Astrocyte (in vitro differentiated cells and primary cell): ENCODE measurements around the gene ADAMTS12. TPM values are rescaled to one million over a fixed set of nuclear protein-coding genes. Genes with fewer than 3 reads are reported as not detected.

Experiments
- DNase-seq: peaks from one replicate; pipeline ENCODE4 v3.0.0-alpha.2; 2010; ENCODE audit warnings: low read depth
- FAIRE-seq: peaks from 2 replicates; lab custom pipeline; 2011; peaks lifted over from hg19 to GRCh38; lab: Jason Lieb, UNC
- H2AFZ ChIP-seq: 2 replicates; pipeline ENCODE4 v1.6.0; 2012; ENCODE audit warnings: low read depth, low read length, inconsistent platforms
- H3K27ac ChIP-seq: 2 replicates; pipeline ENCODE4 v1.5.1; 2011; ENCODE audit warnings: low read depth, low read length, inconsistent platforms
- H3K27me3 ChIP-seq: 2 replicates; pipeline ENCODE4 v1.6.0; 2011; ENCODE audit warnings: low read length, inconsistent platforms; ENCODE audit not compliant: insufficient read depth
- H3K36me3 ChIP-seq: 2 replicates; pipeline ENCODE4 v1.5.1; 2011; ENCODE audit warnings: low read length, inconsistent platforms; ENCODE audit not compliant: insufficient read depth
- H3K4me1 ChIP-seq: 2 replicates; pipeline ENCODE4 v1.5.1; 2011; ENCODE audit warnings: low read length, inconsistent platforms; ENCODE audit not compliant: insufficient read depth
- H3K4me2 ChIP-seq: 2 replicates; pipeline ENCODE4 v1.6.0; 2012; ENCODE audit warnings: low read length, inconsistent platforms
- H3K4me3 ChIP-seq: 2 replicates; pipeline ENCODE4 v1.5.1; 2011; ENCODE audit warnings: low read depth, mild to moderate bottlenecking, low read length, inconsistent platforms; ENCODE audit not compliant: insufficient read depth
- H3K79me2 ChIP-seq: 2 replicates; pipeline ENCODE4 v1.6.0; 2012; ENCODE audit warnings: mild to moderate bottlenecking, low read length, inconsistent platforms; ENCODE audit not compliant: insufficient read depth
- H3K9ac ChIP-seq: 2 replicates; pipeline ENCODE4 v1.6.0; 2012; ENCODE audit warnings: mild to moderate bottlenecking, low read length, inconsistent platforms
- H3K9me3 ChIP-seq: 2 replicates; pipeline ENCODE4 v1.5.1; 2012; ENCODE audit warnings: low read depth, mild to moderate bottlenecking, low read length, inconsistent platforms; ENCODE audit not compliant: insufficient read depth
- H4K20me1 ChIP-seq: 2 replicates; pipeline ENCODE4 v1.6.0; 2012; ENCODE audit warnings: low read length, inconsistent platforms; ENCODE audit not compliant: insufficient read depth
- H3K27ac Mint-ChIP-seq: one replicate; pipeline ENCODE4 v1.8.0; 2021; ENCODE audit warnings: mild to moderate bottlenecking, mixed read lengths; ENCODE audit not compliant: unreplicated experiment
- H3K27me3 Mint-ChIP-seq: one replicate; pipeline ENCODE4 v1.8.0; 2021; ENCODE audit warnings: low read depth, mixed read lengths; ENCODE audit not compliant: unreplicated experiment
- H3K36me3 Mint-ChIP-seq: one replicate; pipeline ENCODE4 v1.8.0; 2021; ENCODE audit warnings: low read depth, mixed read lengths; ENCODE audit not compliant: unreplicated experiment
- H3K4me1 Mint-ChIP-seq: one replicate; pipeline ENCODE4 v1.8.0; 2021; ENCODE audit warnings: low read depth, mixed read lengths; ENCODE audit not compliant: unreplicated experiment
- H3K4me3 Mint-ChIP-seq: one replicate; pipeline ENCODE4 v1.8.0; 2021; ENCODE audit warnings: mild to moderate bottlenecking, moderate library complexity, mixed read lengths; ENCODE audit not compliant: unreplicated experiment
- H3K9me3 Mint-ChIP-seq: one replicate; pipeline ENCODE4 v1.8.0; 2021; ENCODE audit warnings: mild to moderate bottlenecking, mixed read lengths; ENCODE audit not compliant: unreplicated experiment
- EZH2 ChIP-seq: IDR thresholded peaks from 2 replicates; pipeline ENCODE4 v1.6.1; 2012; ENCODE audit warnings: mild to moderate bottlenecking, low read length, inconsistent platforms; ENCODE audit not compliant: insufficient read depth
- total RNA-seq: library from RNA; stranded (reverse); gene quantifications from 2 replicates; pipeline ENCODE4 v1.2.1, GENCODE V29; 2021
- TF ChIP-seq, protein P1 (sequence below): IDR thresholded peaks from 2 replicates; pipeline ENCODE4 v1.5.1; 2011; ENCODE audit warnings: low read depth, mild to moderate bottlenecking, inconsistent platforms, low read length, moderate library complexity; ENCODE audit not compliant: insufficient read depth

ADAMTS12 gene
- total RNA-seq, 1 donor from 2014 or later, result 156 TPM

DNA sequence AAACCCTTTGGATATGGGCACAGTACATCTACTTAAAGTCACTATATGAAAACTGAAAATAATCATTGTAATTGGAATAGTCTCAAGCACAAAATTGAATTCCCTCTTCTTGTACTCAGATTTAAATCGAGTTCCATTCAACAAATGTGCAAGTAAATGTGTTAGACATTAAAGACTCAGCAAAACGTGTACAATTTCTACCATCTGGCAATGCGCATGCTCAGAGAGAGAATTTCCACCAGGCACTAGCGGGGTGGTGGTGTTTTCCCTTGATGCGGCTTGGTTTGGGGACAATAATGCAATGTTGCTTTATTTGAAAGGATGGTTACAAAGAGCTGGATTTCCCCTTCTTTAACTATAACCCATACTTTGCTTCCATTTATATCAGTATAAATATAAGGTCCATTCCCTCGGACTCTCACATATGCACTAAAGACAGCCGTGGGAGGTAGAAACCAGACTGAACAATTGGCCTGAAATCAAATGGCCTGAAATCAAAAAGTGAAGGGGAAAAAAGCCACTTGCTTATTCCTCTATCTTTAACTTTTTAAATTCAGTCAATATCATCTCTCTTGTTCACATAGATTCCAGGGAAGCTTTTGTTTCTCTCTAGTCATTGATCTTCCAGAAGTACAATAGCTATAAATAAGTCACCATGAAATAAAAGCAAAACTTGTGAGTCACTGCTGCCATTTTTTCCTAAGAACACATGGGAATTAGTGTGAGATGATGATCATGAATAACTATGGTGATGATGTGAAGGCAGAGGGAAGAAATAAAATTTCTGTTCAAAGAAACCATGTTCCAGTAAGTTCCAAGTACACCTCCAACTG, 59.2 kb downstream of the ADAMTS12 start:
- Histone ChIP-seq H3K4me3 (no peak overlapping the region), H3K79me2 (peaks cover 92% of the 10 kb centered on the region), H3K9ac (peak overlapping the region; percentile 15), H3K27me3 (no peaks in the 10 kb centered on the region), H3K9me3 (no peaks in the 10 kb centered on the region), H3K4me2 (no peak overlapping the region), H3K36me3 (no peaks in the 10 kb centered on the region), H3K27ac (peak overlapping the region; percentile 77), H3K4me1 (peaks cover 51% of the 10 kb centered on the region), H4K20me1 (no peaks in the 10 kb centered on the region), H2AFZ (no peak overlapping the region)
- peaks cover 2% of the 10 kb centered on the region for H3K9me3 Mint-ChIP-seq
- peaks cover 18% of the 10 kb centered on the region for H3K36me3 Mint-ChIP-seq
- H3K27ac Mint-ChIP-seq, result peak overlapping the region; percentile 75
- no peaks in the 10 kb centered on the region for H3K27me3 Mint-ChIP-seq
- no peak overlapping the region for H3K4me3 Mint-ChIP-seq
- no peak for TF ChIP-seq EZH2
- TF ChIP-seq, protein P1, sequence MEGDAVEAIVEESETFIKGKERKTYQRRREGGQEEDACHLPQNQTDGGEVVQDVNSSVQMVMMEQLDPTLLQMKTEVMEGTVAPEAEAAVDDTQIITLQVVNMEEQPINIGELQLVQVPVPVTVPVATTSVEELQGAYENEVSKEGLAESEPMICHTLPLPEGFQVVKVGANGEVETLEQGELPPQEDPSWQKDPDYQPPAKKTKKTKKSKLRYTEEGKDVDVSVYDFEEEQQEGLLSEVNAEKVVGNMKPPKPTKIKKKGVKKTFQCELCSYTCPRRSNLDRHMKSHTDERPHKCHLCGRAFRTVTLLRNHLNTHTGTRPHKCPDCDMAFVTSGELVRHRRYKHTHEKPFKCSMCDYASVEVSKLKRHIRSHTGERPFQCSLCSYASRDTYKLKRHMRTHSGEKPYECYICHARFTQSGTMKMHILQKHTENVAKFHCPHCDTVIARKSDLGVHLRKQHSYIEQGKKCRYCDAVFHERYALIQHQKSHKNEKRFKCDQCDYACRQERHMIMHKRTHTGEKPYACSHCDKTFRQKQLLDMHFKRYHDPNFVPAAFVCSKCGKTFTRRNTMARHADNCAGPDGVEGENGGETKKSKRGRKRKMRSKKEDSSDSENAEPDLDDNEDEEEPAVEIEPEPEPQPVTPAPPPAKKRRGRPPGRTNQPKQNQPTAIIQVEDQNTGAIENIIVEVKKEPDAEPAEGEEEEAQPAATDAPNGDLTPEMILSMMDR, result no peak
- FAIRE-seq (no peak), DNase-seq (peak; percentile 74)
- peaks cover 67% of the 10 kb centered on the region for H3K4me1 Mint-ChIP-seq

DNA sequence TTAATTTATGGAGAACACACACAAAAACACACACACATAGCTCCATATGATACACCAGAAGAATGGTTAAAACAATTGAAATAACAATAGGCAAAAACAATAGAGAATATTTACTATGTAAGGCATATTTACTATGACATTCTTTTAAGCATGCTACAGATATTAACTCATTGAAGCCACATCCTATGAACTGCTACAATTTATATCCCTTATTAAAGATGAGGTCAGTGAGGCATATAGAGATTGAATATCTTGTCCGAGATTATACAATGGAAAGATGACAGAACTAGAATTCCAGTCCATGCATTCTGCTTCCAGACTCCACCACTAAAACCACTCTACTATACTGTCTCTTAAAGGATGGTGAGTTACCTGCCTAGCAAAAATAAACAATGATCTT, 60.7 kb downstream of the ADAMTS12 start:
- Mint-ChIP-seq H3K27ac (no peak overlapping the region), H3K4me1 (peaks cover 63% of the 10 kb centered on the region), H3K36me3 (peaks cover 13% of the 10 kb centered on the region), H3K9me3 (peaks cover 2% of the 10 kb centered on the region), H3K4me3 (no peak overlapping the region), H3K27me3 (no peaks in the 10 kb centered on the region)
- FAIRE-seq (no peak), DNase-seq (no peak)
- no peaks in the 10 kb centered on the region for H3K9me3 ChIP-seq
- H3K27ac ChIP-seq, result no peak overlapping the region
- no peak overlapping the region for H3K4me3 ChIP-seq
- H3K4me1 ChIP-seq, result peaks cover 51% of the 10 kb centered on the region
- H3K27me3 ChIP-seq, result no peaks in the 10 kb centered on the region
- no peak overlapping the region for H3K9ac ChIP-seq
- H3K36me3 ChIP-seq, result no peaks in the 10 kb centered on the region
- TF ChIP-seq, protein P1, result no peak
- TF ChIP-seq EZH2, result no peak
- no peak overlapping the region for H3K4me2 ChIP-seq
- no peak overlapping the region for H2AFZ ChIP-seq
- H3K79me2 ChIP-seq, result peaks cover 89% of the 10 kb centered on the region
- no peaks in the 10 kb centered on the region for H4K20me1 ChIP-seq

GRCh38 chr5:33829430-33829829, 62.4 kb downstream of the ADAMTS12 start:
- Histone ChIP-seq H4K20me1 (no peaks in the 10 kb centered on the region), H2AFZ (no peak overlapping the region), H3K36me3 (no peaks in the 10 kb centered on the region), H3K79me2 (peaks cover 75% of the 10 kb centered on the region), H3K9me3 (no peaks in the 10 kb centered on the region), H3K9ac (no peak overlapping the region), H3K4me2 (no peak overlapping the region), H3K27me3 (no peaks in the 10 kb centered on the region), H3K4me3 (no peak overlapping the region), H3K4me1 (peaks cover 56% of the 10 kb centered on the region), H3K27ac (no peak overlapping the region)
- DNase-seq (no peak), FAIRE-seq (no peak)
- TF ChIP-seq, protein P1, result no peak
- TF ChIP-seq EZH2, result no peak
- Mint-ChIP-seq H3K4me3 (peak overlapping the region; percentile 5), H3K36me3 (peaks cover 13% of the 10 kb centered on the region), H3K9me3 (peaks cover 2% of the 10 kb centered on the region), H3K27me3 (no peaks in the 10 kb centered on the region), H3K27ac (peak overlapping the region; percentile 73), H3K4me1 (peaks cover 62% of the 10 kb centered on the region)
